Measurements from ENCODE around the gene SH3PXD2B.

GRCh38 chr5:172407241-172407691 lies 47.1 kb downstream of the SH3PXD2B start:
- TF ChIP-seq ZBTB43 (CRISPR knock-in tag; conservative IDR thresholded peaks at IDR 0.05) (no peak), CTCF (CRISPR knock-in tag; IDR thresholded peaks at IDR 0.05) (0 out of 2 replicates have a peak, but pooled peaks have one; percentile 13), NCOA2 (CRISPR knock-in tag; IDR thresholded peaks at IDR 0.05) (no peak), ELF1 (CRISPR knock-in tag; IDR thresholded peaks at IDR 0.05) (no peak), YY1 (IDR thresholded peaks at IDR 0.05; ENCODE audit: insufficient read depth, insufficient replicate concordance, low read depth, low read length) (no peak), PATZ1 (CRISPR knock-in tag; IDR thresholded peaks at IDR 0.05) (no peak), CBX5 (CRISPR knock-in tag; IDR thresholded peaks at IDR 0.05; ENCODE audit: borderline replicate concordance) (no peak), IKZF1 (IDR thresholded peaks at IDR 0.05) (no peak), SMC3 (IDR thresholded peaks at IDR 0.05; ENCODE audit: low read length) (no peak), DNMT1 (CRISPR knock-in tag; IDR thresholded peaks at IDR 0.05) (no peak), FOXJ3 (CRISPR knock-in tag; IDR thresholded peaks at IDR 0.05; ENCODE audit: borderline replicate concordance) (no peak), PITX1 (CRISPR knock-in tag; IDR thresholded peaks at IDR 0.05) (no peak), PCBP2 (optimal IDR thresholded peaks at IDR 0.05; ENCODE audit: low read depth, low read length, poor library complexity, severe bottlenecking) (no peak), SRF (IDR thresholded peaks at IDR 0.05; ENCODE audit: low read depth, low read length) (no peak)
